ENCODE data around the gene PLPP4.

The PLPP4 gene

GRCh38 chr10:120530699-120531098 is 73.7 kb downstream of the PLPP4 start:
- DNase-seq: no peak

DNA sequence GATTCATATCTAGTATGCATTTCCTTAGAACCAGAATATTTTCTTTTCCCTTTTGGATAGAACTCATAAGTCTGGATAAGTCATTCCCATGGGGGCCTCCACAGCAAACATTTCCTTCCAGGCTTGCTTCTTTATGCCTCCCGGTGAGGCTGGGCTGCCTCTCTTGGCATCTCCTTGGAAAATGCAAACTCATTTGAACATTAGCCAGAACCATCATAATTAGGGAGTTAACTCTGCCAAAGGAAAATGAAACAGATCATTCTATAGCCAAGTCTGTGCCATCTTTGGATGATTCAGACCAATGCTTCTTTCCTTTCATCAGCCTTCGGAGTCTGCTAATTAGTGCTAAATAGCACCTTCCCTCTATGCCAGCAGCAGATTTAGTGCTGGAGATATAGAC is 81.1 kb downstream of the PLPP4 start:
- DNase-seq: peak; percentile 97

DNA sequence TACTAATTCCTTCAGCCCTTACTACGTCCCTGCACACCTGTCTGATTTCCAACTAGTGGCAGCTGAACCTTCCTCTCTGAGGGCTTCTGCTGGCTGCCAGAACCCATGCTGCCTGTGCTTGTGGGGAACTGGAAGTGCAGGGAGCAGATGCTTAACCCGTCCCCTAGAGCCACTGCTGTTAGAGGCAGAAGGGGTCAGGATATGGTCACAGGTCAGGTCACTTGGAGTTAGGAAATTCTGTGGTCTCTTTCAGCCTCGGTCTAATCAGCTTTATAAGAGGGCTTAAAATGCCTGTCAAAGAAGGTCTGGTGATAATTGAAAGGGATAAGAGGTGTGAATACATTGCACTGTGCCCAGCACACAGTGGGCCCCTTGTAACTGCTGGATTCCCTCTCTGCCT is 82.0 kb downstream of the PLPP4 start:
- no peak for DNase-seq

DNA sequence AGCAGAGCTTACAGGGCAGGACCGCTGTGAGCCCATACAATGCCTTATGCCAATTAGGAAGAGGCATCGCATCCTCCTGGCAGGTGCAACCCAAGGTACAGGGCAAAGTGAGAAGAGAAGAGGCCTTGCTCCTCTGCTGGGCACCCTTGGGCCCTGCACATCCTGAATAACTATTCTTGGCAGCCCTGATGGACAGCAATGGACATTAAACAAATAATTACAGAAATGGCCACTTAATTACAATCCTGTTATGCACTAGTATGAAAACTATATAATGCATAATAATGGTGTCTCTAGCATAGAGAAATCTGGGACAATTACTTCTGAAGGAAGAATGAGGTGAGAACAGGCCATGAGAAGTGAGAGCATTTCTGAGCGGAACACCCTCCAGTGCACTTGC is 83.5 kb downstream of the PLPP4 start:
- DNase-seq: no peak

DNA sequence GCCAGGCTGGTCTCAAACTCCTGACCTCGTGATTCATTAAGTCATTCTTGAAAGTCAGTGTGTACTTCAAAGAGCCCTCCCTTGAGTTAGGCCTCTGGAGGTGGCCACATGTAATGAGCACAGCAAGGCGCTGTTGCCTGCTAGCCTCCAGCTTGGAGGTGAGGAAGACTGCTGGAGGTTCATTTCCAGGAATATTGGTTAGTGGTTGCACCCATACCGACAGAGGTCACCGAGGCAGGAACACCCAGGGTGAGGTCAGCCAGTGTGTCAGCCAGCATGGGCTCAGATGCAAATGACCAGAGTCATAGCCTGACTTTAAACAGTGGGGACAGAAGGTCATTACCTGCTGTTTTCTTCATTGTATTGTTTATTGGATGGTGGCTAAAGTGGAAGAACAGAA is 85.0 kb downstream of the PLPP4 start:
- DNase-seq: no peak

- no peak for DNase-seq
Measured at GRCh38 chr10:120542591-120542990, 85.6 kb downstream of the PLPP4 start.

DNA sequence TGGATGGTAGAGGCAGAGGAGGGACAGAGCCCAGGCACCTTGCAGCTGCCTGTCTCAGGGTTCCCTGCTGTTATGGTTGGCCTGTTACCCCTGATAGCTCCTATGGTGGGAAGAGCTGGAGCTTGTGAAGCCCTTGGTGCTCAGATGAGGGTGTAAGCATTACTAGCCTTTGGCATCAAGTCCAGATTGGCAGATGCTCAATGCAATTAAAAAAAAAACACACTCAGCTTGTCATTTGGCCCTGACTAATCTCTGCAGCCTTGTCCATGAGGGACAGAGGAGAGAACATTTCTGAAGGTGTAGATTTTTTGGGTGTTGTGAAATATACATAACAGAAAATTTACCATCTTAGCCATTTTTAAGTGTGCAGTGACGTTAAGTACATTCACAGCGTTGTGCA is 86.3 kb downstream of the PLPP4 start:
- DNase-seq: peak; percentile 87

GRCh38 chr10:120548210-120548609 is 91.2 kb downstream of the PLPP4 start:
- no peak for DNase-seq

GRCh38 chr10:120552262-120552661 is 95.2 kb downstream of the PLPP4 start:
- no peak for DNase-seq

- no peak for DNase-seq
Measured at GRCh38 chr10:120553911-120554310, 96.9 kb downstream of the PLPP4 start.

- DNase-seq: no peak
Measured at GRCh38 chr10:120555436-120555835, 98.4 kb downstream of the PLPP4 start.

- DNase-seq: peak; percentile 6
Measured at GRCh38 chr10:120555842-120556532, 99.0 kb downstream of the PLPP4 start.

DNA sequence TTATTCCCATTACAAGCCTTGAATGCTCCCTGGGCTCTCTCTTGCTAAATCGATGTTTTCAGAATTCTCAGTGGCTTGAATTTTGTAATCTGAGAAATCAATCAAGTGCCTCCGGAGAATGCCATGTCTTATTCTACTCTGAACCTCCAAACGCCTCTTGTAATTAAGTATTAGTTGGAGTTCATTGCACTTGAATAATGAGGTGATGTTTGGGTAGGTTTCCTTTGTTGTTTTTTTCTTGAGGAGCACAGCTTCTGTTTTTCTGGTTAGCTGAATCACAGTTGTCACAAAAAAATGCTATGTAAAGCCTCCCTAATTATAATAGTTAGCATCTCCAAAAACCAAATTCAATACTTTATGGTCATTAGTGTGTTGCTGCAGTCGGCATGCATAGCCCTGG is 100.3 kb downstream of the PLPP4 start:
- DNase-seq: no peak

GRCh38 chr10:120559800-120560199 is 102.8 kb downstream of the PLPP4 start:
- no peak for DNase-seq

DNA sequence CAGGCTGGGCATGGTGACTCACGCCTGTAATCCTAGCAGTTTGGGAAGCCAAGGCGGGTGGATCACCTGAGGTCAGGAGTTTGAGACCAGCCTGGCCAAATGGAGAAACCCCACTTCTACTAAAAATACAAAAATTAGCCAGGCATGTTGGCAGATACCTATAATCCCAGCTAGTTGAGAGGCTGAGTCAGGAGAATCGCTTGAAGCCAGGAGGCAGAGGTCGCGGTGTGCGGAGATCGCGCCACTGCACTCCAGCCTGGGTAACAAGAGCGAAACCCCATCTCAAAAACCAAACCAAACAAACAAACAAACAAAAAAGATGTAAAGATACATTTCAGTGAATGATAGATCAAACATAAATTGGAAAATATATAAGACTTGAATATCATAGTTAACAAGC is 105.9 kb downstream of the PLPP4 start:
- no peak for DNase-seq

- DNase-seq: no peak
Measured at GRCh38 chr10:120570418-120570817, 113.4 kb downstream of the PLPP4 start.

DNA sequence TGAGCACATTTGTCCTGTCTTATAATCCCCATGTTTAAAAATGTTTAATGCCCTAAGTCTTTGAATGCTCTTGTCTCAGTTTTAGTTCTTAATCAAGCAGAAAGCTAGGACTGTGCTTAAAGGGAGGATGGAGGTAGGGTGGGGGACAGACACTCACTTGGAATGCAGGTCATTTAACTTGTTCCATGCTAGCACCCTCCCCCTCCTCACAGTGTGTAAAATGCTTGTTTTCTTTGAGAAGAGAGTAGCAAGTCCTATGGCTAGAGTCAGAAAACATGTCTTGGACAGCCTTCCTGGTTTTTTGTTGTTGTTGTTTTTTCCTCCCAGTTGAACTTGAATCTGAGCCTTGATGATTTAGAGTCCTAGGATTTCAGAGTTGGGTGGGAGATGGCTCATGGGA is 114.2 kb downstream of the PLPP4 start:
- no peak for DNase-seq

DNA sequence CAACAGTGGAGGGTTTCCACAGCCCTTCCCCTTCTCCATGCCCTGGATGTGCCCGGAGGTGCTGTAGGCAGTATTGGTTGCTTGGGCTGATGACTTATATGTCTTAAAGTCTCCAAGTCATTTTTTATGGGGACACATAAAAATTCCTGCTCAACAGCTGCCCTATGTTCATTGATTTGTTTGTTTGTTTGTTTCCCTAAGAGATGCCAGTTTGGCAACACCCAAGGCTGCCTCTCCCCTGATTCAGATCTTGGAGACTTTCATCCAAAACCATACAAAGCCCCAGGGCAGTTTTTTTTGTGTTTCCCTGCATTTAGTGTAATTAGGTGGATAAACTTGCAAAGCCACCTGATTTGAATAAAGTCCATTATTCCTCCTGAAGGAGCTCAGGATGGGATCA is 115.3 kb downstream of the PLPP4 start:
- DNase-seq: no peak

DNA sequence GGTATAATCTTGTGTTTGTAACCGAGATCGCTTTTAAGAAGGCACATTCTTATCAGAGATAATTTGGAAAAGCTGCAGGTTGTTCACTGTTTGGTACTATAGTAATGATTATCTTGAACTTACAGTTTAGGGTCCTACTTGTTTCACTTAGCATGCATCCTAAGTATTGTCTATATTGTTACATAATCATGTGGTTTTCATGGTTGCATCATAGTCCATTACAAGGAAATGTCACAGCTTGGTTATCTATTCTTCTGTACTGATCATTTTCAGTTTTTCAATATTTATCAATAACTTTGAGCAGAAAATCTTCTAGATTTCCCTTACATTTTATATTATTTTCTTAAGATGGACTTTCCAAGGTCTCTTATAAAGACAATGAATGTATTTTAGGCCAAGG is 116.3 kb downstream of the PLPP4 start:
- no peak for DNase-seq

DNA sequence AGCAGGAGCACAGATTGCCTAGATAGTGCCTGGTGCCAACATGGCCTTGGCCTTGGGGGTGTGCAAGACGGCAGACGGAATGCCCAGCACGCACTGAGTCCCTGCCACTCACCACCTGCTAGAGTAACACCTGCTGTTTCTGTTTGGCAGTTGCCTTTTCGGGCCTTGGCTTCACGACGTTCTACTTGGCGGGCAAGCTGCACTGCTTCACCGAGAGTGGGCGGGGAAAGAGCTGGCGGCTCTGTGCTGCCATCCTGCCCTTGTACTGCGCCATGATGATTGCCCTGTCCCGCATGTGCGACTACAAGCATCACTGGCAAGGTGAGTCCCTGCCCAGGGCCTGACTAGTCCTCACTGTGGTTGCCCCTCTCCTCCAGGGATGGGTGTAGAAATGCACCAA is 118.0 kb downstream of the PLPP4 start:
- peak; percentile 69 for DNase-seq

GRCh38 chr10:120575411-120575810 is 118.4 kb downstream of the PLPP4 start:
- DNase-seq: peak; percentile 24

GRCh38 chr10:120578134-120578533 is 121.1 kb downstream of the PLPP4 start:
- DNase-seq: no peak

GRCh38 chr10:120578890-120579289 is 121.9 kb downstream of the PLPP4 start:
- no peak for DNase-seq

DNA sequence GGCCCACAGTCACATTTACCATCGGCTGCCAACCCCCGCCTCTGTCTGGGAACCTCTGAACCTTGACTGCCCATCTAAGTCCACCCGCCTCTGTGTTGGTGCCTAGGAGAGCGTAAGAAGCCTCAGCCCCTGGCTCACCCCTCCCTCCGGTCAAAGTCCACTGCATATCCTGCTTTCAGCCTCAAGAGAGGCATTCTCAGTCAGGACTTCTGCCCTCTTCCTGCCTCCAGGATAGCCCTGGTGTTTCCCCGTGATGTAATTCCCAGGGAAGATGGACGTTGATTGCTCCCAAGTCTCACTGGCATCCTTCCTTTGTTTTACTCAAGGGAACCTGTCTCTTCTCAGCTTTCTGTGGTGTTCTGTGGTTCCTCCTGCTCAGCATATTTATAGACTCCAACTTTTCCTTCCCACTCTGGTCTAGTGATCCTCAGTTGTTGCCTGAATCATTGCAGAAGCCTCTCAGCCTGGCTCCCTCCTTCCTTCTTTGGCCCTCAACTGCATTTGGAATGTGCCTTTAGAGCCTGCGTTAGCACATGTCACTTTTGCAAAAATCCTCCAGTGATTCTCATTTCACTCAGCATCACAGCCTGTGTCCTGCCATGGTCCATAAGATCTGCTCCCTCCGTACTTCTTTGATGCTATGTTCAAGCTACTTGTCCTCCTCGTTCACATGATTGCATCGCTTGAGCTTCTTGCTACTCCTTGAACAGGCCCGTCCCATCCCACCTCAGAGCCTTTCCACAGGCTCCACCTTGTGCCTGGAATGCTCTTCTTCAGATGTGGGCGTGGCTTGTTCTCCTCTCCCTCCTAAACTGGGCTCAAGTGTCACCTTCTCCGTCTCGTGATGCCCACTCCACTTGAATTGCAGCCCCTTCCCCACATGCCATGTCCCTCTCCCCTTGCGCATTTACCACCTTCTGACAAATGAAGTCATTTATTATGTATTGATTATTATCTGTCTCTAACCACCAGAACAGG is 124.2 kb downstream of the PLPP4 start:
- no peak for DNase-seq
